GM18526 (cell line): ENCODE measurements around the gene SPN.

ENCODE experiments used
- POLR2A ChIP-seq: IDR thresholded peaks from 3 replicates; pipeline ENCODE4 v1.6.1; 2011; ENCODE audit not compliant: insufficient read length; ENCODE audit errors: extremely low read depth

The SPN gene

GRCh38 chr16:29683543-29684090 lies 20.6 kb downstream of the SPN start:
- no peak for TF ChIP-seq POLR2A

- no peak for TF ChIP-seq POLR2A
Measured at GRCh38 chr16:29684679-29685078, 21.6 kb downstream of the SPN start.

DNA sequence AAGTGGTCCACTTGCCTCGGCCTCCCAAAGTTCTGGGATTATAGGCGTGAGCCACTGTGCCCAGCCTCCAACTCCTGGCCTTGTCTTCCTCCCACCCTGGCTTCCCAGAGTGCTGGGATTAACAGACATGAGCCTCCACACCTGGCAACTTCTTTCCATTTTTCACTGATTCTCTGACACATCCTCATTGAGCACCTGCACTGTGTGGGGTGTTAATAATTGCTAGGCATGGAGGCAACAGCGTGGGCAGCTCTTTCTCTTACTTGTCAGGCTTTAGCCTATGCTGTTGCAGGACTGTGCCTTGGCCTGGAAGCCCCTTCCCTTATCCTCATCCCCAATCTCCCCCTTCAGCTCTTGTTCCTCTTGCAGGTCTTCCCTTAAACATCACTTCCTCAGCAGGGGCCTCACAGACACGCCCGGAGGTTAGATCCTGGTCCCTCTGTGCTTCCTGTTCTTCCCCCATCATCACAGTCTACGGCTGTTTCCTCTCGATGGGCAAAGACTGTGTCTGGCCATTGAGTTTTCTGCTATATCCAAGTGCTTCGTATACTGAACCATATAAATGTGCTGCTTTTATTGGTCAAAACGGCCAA lies 23.8 kb downstream of the SPN start:
- TF ChIP-seq POLR2A, result no peak

DNA sequence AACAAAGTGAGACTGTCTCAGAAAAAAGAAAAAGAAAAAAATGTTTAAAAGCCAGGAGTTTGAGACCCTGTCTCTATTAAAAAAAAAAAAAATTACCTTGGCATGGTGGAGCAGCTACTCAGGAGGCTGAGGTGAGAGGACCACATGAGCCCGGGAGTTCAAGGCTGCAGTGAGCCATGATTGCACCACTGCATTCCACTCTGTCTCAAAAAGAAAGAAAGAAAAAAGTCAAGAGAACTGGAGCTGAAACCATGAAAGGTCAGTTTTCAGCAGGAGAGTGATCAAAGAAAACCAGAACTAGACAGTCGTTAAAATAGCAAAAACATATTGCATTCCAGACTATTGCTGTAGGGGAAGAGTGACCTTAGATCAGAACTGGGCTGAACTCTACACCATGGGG lies 24.7 kb downstream of the SPN start:
- no peak for TF ChIP-seq POLR2A

GRCh38 chr16:29688172-29688571 lies 25.1 kb downstream of the SPN start:
- TF ChIP-seq POLR2A, result no peak

DNA sequence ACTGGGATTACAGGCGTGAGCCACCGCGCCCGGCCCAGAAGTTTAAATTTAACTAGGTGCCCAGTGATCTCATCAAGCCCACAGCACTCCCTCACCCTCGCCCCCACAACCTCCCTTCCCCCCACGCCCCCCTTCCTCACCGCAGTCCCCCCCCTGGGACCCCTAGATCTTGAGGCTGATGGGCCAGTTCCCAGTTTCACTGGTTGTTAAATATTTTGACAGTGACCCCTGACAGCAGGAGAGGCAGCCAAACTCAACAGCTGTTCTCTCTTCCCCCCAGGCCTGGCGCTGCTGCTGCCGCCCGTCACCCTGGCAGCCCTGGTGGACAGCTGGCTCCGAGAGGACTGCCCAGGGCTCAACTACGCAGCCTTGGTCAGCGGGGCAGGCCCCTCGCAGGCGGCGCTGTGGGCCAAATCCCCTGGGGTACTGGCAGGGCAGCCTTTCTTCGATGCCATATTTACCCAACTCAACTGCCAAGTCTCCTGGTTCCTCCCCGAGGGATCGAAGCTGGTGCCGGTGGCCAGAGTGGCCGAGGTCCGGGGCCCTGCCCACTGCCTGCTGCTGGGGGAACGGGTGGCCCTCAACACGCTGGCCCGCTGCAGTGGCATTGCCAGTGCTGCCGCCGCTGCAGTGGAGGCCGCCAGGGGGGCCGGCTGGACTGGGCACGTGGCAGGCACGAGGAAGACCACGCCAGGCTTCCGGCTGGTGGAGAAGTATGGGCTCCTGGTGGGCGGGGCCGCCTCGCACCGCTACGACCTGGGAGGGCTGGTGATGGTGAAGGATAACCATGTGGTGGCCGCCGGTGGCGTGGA lies 31.5 kb downstream of the SPN start:
- TF ChIP-seq POLR2A, result no peak

DNA sequence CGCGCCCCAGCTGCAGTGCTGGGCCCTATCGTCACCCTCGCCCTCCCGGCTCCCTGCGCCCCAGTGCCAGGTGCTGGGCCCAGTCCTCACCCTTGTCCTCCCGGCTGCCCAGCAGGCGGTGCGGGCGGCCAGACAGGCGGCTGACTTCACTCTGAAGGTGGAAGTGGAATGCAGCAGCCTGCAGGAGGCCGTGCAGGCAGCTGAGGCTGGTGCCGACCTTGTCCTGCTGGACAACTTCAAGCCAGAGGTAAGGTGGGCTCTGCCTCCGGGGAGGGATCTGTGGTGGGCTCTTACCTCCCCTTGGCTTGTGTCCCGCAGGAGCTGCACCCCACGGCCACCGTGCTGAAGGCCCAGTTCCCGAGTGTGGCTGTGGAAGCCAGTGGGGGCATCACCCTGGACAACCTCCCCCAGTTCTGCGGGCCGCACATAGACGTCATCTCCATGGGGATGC lies 33.9 kb downstream of the SPN start:
- TF ChIP-seq POLR2A, result no peak

GRCh38 chr16:29697391-29697790 lies 34.3 kb downstream of the SPN start:
- TF ChIP-seq POLR2A, result no peak

GRCh38 chr16:29698042-29698441 lies 35.0 kb downstream of the SPN start:
- TF ChIP-seq POLR2A, result no peak

DNA sequence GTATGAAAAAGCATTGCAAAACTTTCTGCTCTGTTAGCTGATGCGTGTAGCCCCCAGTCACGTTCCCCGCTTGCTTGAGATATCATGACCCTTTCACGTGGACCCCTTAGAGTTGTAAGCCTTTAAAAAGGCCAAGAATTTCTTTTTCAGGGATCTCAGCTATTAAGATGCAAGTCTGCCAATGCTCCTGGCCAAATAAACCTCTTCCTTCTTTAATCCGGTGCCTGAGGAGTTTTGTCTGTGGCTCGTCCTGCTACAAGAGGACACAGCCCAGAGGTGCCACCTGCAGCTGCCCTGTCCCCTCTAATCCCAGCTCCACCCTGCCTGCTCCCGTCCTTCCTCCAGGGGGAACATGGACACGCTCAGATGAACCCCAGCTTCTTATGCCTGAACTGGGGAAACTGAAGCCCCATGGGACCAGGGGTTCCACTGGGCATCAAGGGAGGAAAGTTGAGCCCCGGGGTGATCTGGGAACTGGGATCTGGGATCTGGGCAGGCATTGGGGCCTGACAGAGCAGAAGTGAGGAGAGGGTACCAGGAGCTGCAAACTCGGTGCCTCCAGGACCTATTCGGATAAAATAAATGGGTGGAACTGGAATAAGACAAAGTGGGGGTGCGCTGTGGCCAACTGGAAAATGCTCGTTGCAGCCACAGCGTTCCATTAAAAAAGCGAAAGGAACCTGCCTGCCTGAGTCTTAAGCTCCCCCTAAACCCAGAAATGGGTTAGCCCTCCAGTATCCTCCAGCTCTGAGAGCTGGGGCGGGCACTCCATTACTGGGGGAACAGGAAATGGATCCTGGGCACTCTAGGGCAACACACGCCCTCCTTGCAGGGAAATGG lies 35.7 kb downstream of the SPN start:
- TF ChIP-seq POLR2A, result no peak

DNA sequence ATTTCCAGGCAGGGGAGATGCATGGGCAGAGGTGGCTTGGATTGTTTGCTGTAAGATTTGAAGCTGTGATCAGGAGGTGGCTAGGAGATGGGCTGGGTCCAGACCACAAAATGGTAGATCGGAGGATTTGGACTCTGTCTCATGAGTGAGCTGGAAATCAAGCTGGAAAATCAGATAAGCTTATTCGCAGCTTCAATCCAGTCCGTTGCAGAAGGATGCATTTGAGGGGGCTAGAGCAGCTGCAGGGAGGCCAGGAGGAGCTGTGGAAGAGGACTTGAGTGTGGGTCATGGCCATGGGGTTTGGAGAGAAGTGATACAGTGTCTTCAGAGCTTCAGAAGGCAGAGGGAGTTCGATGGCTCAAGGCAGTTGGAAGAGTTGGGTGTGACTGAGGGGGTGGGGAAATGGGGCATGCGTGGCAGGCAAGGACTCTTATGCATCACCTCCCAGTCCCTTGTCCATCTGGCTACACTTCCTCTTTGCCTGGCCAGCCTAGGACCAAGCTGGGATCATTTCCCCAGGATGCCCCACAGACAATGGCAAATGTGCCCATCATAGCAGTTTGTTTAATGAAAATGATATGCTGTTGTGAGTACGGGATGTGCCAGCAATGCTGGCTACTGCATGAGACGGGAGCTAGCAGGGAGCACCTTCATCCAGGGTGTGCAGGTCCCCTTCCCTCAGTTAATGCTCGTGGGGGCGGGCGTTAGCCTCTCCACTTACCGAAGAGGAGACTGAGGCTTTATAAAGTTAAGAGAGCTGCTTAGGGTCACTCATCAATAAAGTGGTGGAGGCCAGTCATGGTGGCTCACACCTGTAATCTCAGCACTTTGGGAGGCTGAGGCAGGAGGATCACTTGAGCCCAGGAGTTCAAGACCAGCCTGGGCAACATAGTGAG lies 36.5 kb downstream of the SPN start:
- no peak for TF ChIP-seq POLR2A

- no peak for TF ChIP-seq POLR2A
Measured at GRCh38 chr16:29700253-29700987, 37.4 kb downstream of the SPN start.

- no peak for TF ChIP-seq POLR2A
Measured at GRCh38 chr16:29701214-29701555, 38.1 kb downstream of the SPN start.

DNA sequence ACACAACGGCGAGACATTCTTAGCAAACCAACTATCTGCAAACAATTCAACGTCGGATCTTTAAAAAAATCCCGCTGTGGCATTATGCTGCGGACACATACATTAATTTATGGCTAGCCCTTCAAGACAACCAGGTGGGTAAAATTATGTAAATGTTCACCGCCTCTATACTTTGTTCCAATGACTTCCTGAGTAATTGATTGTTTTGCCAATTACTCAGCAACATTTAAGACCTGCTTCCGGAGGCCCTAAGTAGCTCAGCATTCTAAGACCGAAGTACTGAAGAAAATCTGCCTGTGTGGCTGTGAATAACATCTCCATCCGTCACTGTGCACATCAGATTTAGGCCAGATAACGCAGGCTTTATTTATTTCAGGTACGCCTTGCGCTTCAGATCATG lies 39.2 kb downstream of the SPN start:
- no peak for TF ChIP-seq POLR2A

GRCh38 chr16:29705030-29705429 lies 42.0 kb downstream of the SPN start:
- no peak for TF ChIP-seq POLR2A
